Endothelial cell of umbilical vein (primary cell): ENCODE measurements around the gene PPP2CA. TPM values are rescaled to one million over a fixed set of nuclear protein-coding genes. Genes with fewer than 3 reads are reported as not detected.

Source experiments
- BruUV-seq: library from RNA; stranded (reverse); fragments of 400-500 nt; replicated peaks from 2 replicates; lab custom pipeline; 2021; lab: Mats Ljungman, UMichigan
- CTCF ChIA-PET: fragments of 300-600, 350-600 bp; sonication (Branson Sonifier 250); formaldehyde crosslinking; loops from one replicate; lab custom pipeline; 2021; ENCODE audit warnings: antibody characterized with exemption, inconsistent platforms; lab: Charles Lee
- POLR2A ChIA-PET: fragments of 300-600, 350-600 bp; sonication (Branson Sonifier 250); formaldehyde crosslinking; loops from one replicate; lab custom pipeline; 2021; ENCODE audit warnings: antibody characterized with exemption, inconsistent platforms; lab: Charles Lee
- DNase-seq: peaks from one replicate; pipeline ENCODE4 v3.0.0-alpha.2; 2011; ENCODE audit warnings: low read depth, low spot score
- FAIRE-seq: peaks from 2 replicates; lab custom pipeline; 2011; peaks lifted over from hg19 to GRCh38; lab: Jason Lieb, UNC
- H2AFZ ChIP-seq: 2 replicates; pipeline ENCODE4 v1.6.0; 2012; ENCODE audit warnings: low read depth, low read length, control low read depth, inconsistent platforms
- H3K27ac ChIP-seq: 2 replicates; pipeline ENCODE4 v1.5.1; 2011; ENCODE audit warnings: low read depth, mild to moderate bottlenecking, control low read depth, low read length, moderate library complexity; ENCODE audit not compliant: insufficient read depth
- H3K27me3 ChIP-seq, 2 experiments: 2 replicates each; pipeline versions ENCODE4 v1.6.0 to v1.6.1; 2011; ENCODE audit warnings: low read length in 2 of 2, mixed read lengths in 1 of 2; ENCODE audit not compliant: control insufficient read depth in 2 of 2, insufficient read depth in 2 of 2
- H3K36me3 ChIP-seq, 2 experiments: 2 replicates in 1 of 2; 3 replicates in 1 of 2; pipeline ENCODE4 v1.5.1; 2011; ENCODE audit warnings: low read length in 2 of 2, mild to moderate bottlenecking in 1 of 2, moderate library complexity in 1 of 2; ENCODE audit not compliant: control insufficient read depth in 2 of 2, insufficient read depth in 2 of 2; ENCODE audit errors: extremely low read depth in 1 of 2
- H3K4me1 ChIP-seq: 3 replicates; pipeline ENCODE4 v1.5.1; 2011; ENCODE audit warnings: mild to moderate bottlenecking, low read length; ENCODE audit not compliant: control insufficient read depth, insufficient read depth; ENCODE audit errors: extremely low read depth
- H3K4me2 ChIP-seq: 2 replicates; pipeline ENCODE4 v1.6.1; 2011; ENCODE audit warnings: low read length, control low read depth, mixed read lengths; ENCODE audit not compliant: insufficient read depth
- H3K4me3 ChIP-seq, 3 experiments: fragments of 200-600 bp in 1 of 3; sonication (generic), shearing (Covaris generic) in 1 of 3; replicated peaks in 1 of 3; 2 replicates each; pipeline ENCODE4 v1.5.1; 2011 to 2016; ENCODE audit warnings: control low read depth in 3 of 3, low read length in 3 of 3, mild to moderate bottlenecking in 2 of 3, inconsistent platforms in 1 of 3, low read depth in 1 of 3, moderate library complexity in 1 of 3; ENCODE audit not compliant: insufficient read depth in 1 of 3
- H3K79me2 ChIP-seq: 2 replicates; pipeline ENCODE4 v1.6.0; 2012; ENCODE audit warnings: low read length, inconsistent platforms; ENCODE audit not compliant: control insufficient read depth, insufficient read depth
- H3K9ac ChIP-seq: replicated peaks from 2 replicates; pipeline ENCODE3; 2011; ENCODE audit warnings: low read length, control low read depth; ENCODE audit not compliant: insufficient read depth; ENCODE audit errors: extremely low read depth
- H3K9me1 ChIP-seq: replicated peaks from 3 replicates; pipeline ENCODE4 v1.6.0; 2011; ENCODE audit warnings: mild to moderate bottlenecking, low read length; ENCODE audit not compliant: control insufficient read depth, insufficient read depth; ENCODE audit errors: extremely low read depth
- H3K9me3 ChIP-seq: replicated peaks from 2 replicates; pipeline ENCODE4 v1.5.1; 2012; ENCODE audit warnings: low read length, inconsistent platforms; ENCODE audit not compliant: control insufficient read depth, insufficient read depth
- H4K20me1 ChIP-seq: replicated peaks from 2 replicates; pipeline ENCODE3; 2011; ENCODE audit warnings: mild to moderate bottlenecking, low read length; ENCODE audit not compliant: control insufficient read depth, insufficient read depth; ENCODE audit errors: extremely low read depth
- EZH2 ChIP-seq: IDR thresholded peaks from 2 replicates; pipeline ENCODE4 v1.6.1; 2012; ENCODE audit warnings: borderline replicate concordance, low read depth, mild to moderate bottlenecking, moderate library complexity, low read length, inconsistent platforms; ENCODE audit not compliant: severe bottlenecking
- dilution Hi-C: fragments of 300-500 bp; cut with MboI; formaldehyde crosslinking; loops from one replicate; pipeline ENCODE4 v1.15.0; 2019; ENCODE audit warnings: low sequenced_read_pairs; ENCODE audit not compliant: extremely low pct_ligation_motif_present
- intact Hi-C: fragments of 100-400 bp; cut with micrococcal nuclease; formaldehyde crosslinking; loops from one replicate; pipeline ENCODE4 v1.10.0; 2022
- polyA plus RNA-seq, 4 experiments: library from polyadenylated mRNA; depleted of rRNA in 3 of 4; stranded (reverse) in 3 of 4; unstranded in 1 of 4; fragments of >200 nt; gene quantifications; 2 replicates each; pipeline versions ENCODE4 v1.2.1 to v1.2.3, GENCODE V29; 2011 to 2012; ENCODE audit warnings: missing spikeins in 1 of 4
- total RNA-seq: library from RNA; stranded (reverse); gene quantifications from 2 replicates; pipeline ENCODE4 v1.2.3, GENCODE V29; 2021
- TF ChIP-seq, protein P1 (sequence below): IDR thresholded peaks from 2 replicates; pipeline ENCODE4 v1.6.1; 2011; ENCODE audit not compliant: insufficient read depth, insufficient read length
- TF ChIP-seq, protein P2 (sequence below), 2 donors: IDR thresholded peaks; 1 replicate in 1 of 2; 2 replicates in 1 of 2; pipeline ENCODE4 v1.5.1; 2011; ENCODE audit warnings: low read length in 2 of 2, mild to moderate bottlenecking in 2 of 2, moderate library complexity in 2 of 2, control low read depth in 1 of 2, inconsistent platforms in 1 of 2, low read depth in 1 of 2; ENCODE audit not compliant: insufficient read depth in 1 of 2; ENCODE audit errors: extremely low read depth in 1 of 2

PPP2CA gene
- total and polyA plus RNA-seq, 2 donors (not counting 3 experiments of a cell fraction or from before 2014, with no cell fraction given) = 107 to 183 TPM

DNA sequence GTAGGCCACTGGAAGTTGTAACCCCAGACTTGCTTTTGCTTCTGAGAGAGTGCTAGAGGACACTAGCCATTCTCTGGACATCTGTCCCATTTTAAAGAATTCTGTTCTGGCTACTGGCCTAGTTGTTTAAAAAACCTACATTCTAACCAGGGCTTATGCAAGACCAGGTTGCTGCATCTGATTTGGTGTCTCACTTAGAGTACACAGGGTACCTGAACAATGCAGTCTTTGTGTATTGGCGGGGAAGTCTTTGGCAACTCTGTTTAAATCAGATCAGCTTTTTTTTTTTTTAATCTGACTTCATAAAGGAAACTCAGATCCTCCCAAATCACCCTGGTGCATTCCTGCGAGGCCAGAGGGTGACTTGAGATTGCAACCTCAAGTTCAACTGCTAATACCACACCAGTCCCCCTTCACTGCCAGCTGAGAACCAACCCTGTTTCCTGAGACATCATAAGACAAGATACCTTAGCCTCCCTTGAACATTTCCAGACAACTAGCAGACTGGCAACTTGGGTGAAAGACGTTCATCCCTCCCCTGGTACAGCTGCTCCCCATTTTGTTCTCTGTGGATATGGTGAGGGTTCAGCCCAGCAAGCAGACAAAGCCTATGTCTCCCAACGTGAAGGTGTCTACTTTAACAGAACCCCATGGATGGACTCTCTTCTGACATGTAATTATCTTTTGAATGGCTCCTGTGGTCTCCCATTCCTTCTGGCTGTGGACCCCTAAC is 76.1 kb downstream of the PPP2CA start:
- ChIA-PET CTCF (interaction anchor here (1.5 to 4.9 kb wide), 3 partner anchors 10 to 140 kb away, joined by 4 to 38 read pairs (median 22); no protein-coding TSS in a partner anchor), POLR2A (interaction anchor here (1.0 kb wide), 1 partner anchor 27 kb away, joined by 3 read pairs; the partner anchor contains the start of gene SKP1)
- no TSS peak for BruUV-seq
- intact Hi-C loops = no loop called here
- peaks cover 3% of the 10 kb centered on the region for H4K20me1 ChIP-seq
- TF ChIP-seq, protein P1, sequence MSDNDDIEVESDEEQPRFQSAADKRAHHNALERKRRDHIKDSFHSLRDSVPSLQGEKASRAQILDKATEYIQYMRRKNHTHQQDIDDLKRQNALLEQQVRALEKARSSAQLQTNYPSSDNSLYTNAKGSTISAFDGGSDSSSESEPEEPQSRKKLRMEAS = no peak
- TF ChIP-seq, protein P2, sequence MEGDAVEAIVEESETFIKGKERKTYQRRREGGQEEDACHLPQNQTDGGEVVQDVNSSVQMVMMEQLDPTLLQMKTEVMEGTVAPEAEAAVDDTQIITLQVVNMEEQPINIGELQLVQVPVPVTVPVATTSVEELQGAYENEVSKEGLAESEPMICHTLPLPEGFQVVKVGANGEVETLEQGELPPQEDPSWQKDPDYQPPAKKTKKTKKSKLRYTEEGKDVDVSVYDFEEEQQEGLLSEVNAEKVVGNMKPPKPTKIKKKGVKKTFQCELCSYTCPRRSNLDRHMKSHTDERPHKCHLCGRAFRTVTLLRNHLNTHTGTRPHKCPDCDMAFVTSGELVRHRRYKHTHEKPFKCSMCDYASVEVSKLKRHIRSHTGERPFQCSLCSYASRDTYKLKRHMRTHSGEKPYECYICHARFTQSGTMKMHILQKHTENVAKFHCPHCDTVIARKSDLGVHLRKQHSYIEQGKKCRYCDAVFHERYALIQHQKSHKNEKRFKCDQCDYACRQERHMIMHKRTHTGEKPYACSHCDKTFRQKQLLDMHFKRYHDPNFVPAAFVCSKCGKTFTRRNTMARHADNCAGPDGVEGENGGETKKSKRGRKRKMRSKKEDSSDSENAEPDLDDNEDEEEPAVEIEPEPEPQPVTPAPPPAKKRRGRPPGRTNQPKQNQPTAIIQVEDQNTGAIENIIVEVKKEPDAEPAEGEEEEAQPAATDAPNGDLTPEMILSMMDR (IDR thresholded peaks at IDR 0.05; ENCODE audit: extremely low read depth in 1 of 2, insufficient read depth in 1 of 2, low read depth in 1 of 2, low read length in 2 of 2) = no peak
- no peak for TF ChIP-seq EZH2
- peaks cover 23% of the 10 kb centered on the region for H3K79me2 ChIP-seq
- H3K9me3 ChIP-seq = no peaks in the 10 kb centered on the region
- no peak overlapping the region for H3K4me3 ChIP-seq
- H3K27ac ChIP-seq = no peak overlapping the region
- no peak overlapping the region for H3K4me2 ChIP-seq
- DNase-seq (no peak), FAIRE-seq (no peak)
- no peak overlapping the region for H2AFZ ChIP-seq
- H3K36me3 ChIP-seq = peaks cover 22 to 30% of the 10 kb centered on the region in 2 experiments
- H3K4me1 ChIP-seq = no peaks in the 10 kb centered on the region
- no peaks in the 10 kb centered on the region for H3K9me1 ChIP-seq
- dilution Hi-C loops = no loop called here
- H3K27me3 ChIP-seq = no peaks in the 10 kb centered on the region
- H3K9ac ChIP-seq = no peak overlapping the region
